VCaP (cell line): ENCODE measurements around the gene ATXN7L1.

Experiments used
- H3K27ac ChIP-seq: fragments of 450-650 bp; 2 replicates; pipeline ENCODE4 v1.5.1; 2017
- TF ChIP-seq, protein P1 (sequence below): fragments of 450-650 bp; conservative IDR thresholded peaks from 2 replicates; pipeline ENCODE4 v1.5.1; 2017; ENCODE audit warnings: mild to moderate bottlenecking, moderate library complexity

Gene ATXN7L1

DNA sequence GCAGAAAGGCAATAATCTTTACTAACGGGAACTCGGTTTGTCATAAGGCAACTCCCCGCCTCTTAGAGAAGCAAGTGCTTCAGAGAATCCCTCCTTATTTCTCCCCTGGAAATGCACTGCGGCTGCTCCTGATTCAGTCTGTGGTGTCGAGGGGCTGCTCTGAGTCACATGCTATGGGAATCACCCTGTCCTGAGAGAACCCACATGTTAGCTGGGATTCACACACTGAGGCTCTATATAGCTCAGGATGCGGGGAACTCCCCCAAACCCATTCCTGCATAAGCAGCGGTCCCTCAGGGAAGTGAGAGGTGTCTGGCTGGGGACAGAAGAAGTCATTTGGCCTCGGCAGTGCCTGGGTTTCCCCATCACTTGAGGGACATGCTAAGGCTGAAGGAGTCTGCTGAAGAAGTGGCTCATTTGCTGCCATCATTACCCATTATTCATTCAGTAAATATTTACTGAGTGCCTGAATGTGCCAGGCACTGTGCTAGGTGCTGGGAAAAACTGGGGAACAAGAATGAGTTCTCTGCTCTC lies 87.5 kb downstream of the ATXN7L1 start:
- TF ChIP-seq, protein P1, sequence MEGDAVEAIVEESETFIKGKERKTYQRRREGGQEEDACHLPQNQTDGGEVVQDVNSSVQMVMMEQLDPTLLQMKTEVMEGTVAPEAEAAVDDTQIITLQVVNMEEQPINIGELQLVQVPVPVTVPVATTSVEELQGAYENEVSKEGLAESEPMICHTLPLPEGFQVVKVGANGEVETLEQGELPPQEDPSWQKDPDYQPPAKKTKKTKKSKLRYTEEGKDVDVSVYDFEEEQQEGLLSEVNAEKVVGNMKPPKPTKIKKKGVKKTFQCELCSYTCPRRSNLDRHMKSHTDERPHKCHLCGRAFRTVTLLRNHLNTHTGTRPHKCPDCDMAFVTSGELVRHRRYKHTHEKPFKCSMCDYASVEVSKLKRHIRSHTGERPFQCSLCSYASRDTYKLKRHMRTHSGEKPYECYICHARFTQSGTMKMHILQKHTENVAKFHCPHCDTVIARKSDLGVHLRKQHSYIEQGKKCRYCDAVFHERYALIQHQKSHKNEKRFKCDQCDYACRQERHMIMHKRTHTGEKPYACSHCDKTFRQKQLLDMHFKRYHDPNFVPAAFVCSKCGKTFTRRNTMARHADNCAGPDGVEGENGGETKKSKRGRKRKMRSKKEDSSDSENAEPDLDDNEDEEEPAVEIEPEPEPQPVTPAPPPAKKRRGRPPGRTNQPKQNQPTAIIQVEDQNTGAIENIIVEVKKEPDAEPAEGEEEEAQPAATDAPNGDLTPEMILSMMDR, result no peak
- no peak overlapping the region for H3K27ac ChIP-seq

DNA sequence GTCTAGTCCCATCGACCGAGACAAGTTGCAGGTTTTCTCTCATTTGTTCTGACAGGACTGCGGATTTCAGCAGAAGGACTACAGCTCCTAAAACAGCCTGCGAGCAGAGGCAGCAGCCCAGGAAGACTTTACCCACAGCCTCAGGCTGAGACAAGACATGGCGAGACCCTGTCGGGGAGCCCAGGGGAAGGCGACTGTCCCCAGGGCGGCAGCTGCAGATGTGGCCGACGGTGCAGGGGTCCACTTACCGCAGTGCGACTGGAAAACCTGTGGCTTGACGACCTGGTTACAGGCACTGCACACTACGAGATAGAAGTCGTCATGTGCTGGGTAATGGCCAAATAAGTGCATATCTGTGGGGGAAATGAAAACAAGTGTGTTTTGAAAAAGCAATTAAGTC lies 88.0 kb downstream of the ATXN7L1 start:
- no peak overlapping the region for H3K27ac ChIP-seq
- TF ChIP-seq, protein P1, result no peak

DNA sequence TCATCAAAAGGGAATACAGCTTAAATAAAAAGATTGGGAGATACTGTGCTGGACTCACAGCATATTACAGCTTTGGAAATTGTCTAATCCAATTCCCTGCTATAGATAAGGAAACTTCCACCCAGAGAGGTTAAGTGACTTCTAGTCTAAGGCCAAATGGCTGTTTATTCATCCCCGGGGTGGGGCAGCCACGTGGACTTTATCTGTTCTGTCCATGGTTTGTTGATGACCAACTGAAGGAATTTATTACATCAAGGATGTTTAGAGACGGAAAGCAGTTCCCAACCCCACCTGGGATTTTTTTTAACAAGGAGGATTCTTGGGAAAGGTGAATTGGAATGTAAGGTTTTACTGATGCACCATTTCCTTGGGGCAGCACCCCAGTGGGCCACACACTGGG lies 88.6 kb downstream of the ATXN7L1 start:
- no peak overlapping the region for H3K27ac ChIP-seq
- TF ChIP-seq, protein P1, result no peak

DNA sequence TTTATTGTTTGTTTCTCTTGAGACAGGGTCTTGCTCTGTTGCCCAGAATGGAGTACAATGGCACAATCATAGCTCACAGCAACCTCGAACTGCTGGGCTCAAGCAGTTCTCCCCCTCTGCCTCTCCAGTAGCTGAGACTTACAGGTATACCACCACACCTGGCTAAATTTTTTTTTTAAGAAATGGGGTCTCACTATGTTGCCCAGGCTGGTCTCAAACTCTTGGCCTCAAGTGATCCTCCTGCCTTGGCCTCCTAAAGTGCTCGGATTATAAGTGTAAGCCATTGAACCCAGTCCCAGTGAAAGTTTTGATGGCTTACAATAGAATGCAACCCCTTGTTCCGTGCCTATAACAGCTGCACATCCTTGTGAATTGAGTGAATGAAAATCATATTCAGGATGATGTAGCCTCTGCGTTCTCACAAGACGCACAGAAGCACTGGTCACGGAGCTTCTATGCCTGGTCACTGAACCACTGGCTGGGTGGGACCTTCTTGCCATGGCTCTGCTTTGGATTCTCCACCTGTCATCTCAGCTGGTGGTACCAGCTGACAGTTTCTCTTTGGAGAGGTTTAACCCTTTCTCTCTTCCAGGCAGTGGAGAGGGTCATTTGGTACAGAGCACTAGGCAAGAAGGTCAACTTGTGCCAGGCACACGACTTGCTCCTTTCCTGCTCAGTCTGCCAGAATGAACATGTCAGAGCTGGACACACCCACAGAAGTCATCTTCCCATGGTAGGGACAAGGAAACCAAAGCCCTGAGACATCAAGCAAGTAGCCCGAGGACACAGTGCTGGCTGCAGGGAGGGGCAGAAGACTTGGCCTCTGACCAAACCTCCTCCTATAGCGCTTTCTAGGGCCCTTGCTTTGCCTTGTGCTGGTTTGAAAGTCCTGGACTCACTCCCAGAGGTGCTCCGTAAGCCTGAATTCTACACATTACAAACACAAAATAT lies 89.6 kb downstream of the ATXN7L1 start:
- TF ChIP-seq, protein P1, result no peak
- no peak overlapping the region for H3K27ac ChIP-seq

DNA sequence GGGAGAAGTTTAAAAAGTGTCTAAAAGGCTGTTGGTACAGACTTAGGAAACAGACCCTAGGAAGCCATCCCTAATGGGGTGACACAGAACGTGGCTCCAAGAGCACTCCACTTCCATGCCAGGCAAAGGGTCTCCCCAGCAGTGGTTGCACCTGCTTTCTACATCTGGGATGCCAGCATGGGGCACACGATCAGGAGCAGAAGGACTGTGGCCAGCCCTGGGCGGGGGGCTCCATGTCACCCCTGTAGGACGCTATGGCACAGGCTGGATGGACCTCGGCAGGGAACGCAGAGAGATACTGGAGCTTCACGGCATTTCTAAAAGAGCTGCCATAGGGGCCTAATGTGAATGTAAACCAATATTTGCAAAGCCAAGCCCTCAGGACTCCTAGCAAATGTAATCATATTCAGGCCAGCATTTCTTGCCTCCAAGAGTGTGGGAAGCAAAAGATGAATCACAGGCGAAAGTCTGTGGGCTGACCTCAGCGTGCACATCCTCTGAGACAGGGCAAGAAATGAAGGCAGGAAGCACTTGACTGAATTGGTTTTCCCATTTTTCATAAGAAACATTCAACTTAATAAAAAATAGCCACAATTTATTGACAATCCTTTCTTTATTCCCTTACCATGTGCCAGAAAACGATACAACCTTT lies 93.9 kb downstream of the ATXN7L1 start:
- no peak overlapping the region for H3K27ac ChIP-seq
- TF ChIP-seq, protein P1, result no peak

DNA sequence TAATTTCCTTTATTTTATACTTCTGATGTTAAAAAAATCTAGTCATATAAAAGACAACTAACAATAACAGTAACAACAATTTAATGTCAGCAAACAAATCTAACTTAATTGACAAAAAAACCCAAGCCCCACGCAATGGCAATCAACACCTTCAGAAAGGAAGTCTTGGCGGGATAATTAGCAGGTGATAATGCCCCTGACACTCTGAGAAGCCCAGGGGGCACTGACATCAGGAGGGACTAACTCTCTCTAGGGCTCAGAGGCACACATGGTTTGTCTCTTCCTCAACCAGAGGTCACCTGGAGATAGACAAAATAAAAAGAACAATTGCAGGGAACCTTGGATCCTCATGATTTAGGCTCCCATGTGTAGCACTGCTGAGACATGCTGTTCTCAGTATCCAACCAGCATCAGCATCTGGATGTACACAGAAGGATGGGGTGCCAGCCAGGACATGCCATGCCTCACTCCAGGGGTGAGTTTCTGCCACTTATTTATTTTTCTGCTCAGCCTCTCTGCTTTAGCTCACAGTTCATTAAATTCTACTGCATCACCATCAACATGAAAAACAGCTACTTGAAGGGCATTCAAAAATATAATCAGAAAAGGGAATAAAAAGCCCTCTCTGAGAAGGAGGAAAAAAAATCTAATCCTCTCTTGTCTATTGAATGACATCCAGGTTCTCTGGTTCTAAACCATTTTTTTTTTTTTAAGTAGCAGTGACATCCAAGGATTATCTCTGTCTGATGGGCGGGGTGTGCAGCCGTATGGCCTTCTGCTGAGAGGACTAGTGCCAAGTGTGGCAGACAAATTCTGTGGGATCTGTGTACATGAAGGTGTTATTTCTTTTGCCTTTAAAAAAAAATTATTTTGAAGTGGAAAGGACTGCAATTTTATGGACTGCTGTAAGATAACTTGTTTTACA lies 96.3 kb downstream of the ATXN7L1 start:
- no peak overlapping the region for H3K27ac ChIP-seq
- TF ChIP-seq, protein P1, result no peak
